H1 (cell line): ENCODE measurements around the gene DLGAP3. TPM values are rescaled to one million over a fixed set of nuclear protein-coding genes. Genes with fewer than 3 reads are reported as not detected.

ENCODE experiments used
- CTCF ChIA-PET: fragments of 300-600 bp; sonication (Branson Sonifier 250); formaldehyde crosslinking; loops from one replicate; lab custom pipeline; 2021; ENCODE audit not compliant: partially characterized antibody; lab: Charles Lee
- POLR2A ChIA-PET: fragments of 300-600 bp; sonication (Branson Sonifier 250); formaldehyde crosslinking; loops from one replicate; lab custom pipeline; 2021; ENCODE audit warnings: inconsistent platforms; ENCODE audit not compliant: partially characterized antibody; lab: Charles Lee
- DNase-seq, 2 experiments: peaks; one replicate each; pipeline versions ENCODE4 v3.0.0 to v3.0.0-alpha.2; 2010 to 2022; ENCODE audit warnings: low spot score in 2 of 2, low read depth in 1 of 2, mixed read lengths in 1 of 2
- FAIRE-seq: peaks from 2 replicates; lab custom pipeline; 2011; peaks lifted over from hg19 to GRCh38; lab: Jason Lieb, UNC
- H2AFZ ChIP-seq: 2 replicates; pipeline ENCODE4 v1.8.1; 2012; ENCODE audit warnings: low read length, inconsistent platforms
- H2AK5ac ChIP-seq: 2 replicates; pipeline ENCODE4 v1.6.1; 2013; ENCODE audit warnings: low read depth, low read length
- H2BK120ac ChIP-seq: replicated peaks from 2 replicates; pipeline ENCODE3; 2013; ENCODE audit warnings: low read depth, low read length, inconsistent platforms
- H2BK12ac ChIP-seq: 2 replicates; pipeline ENCODE4 v1.6.1; 2013; ENCODE audit warnings: low read depth, low read length
- H2BK15ac ChIP-seq: 2 replicates; pipeline ENCODE4 v1.6.1; 2013; ENCODE audit warnings: low read length
- H2BK20ac ChIP-seq: 2 replicates; pipeline ENCODE4 v1.6.1; 2013; ENCODE audit warnings: low read length
- H2BK5ac ChIP-seq: 2 replicates; pipeline ENCODE4 v1.6.1; 2013; ENCODE audit warnings: low read depth, low read length
- H3K14ac ChIP-seq: 2 replicates; pipeline ENCODE4 v1.6.1; 2013; ENCODE audit warnings: inconsistent platforms; ENCODE audit not compliant: insufficient read length
- H3K18ac ChIP-seq: 2 replicates; pipeline ENCODE4 v1.6.1; 2013; ENCODE audit warnings: low read length; ENCODE audit errors: extremely low read depth
- H3K23ac ChIP-seq: 2 replicates; pipeline ENCODE4 v1.6.1; 2013; ENCODE audit warnings: inconsistent platforms; ENCODE audit not compliant: insufficient read length
- H3K23me2 ChIP-seq: 2 replicates; pipeline ENCODE4 v1.6.1; 2013; ENCODE audit warnings: low read depth, low read length
- H3K27ac ChIP-seq: 2 replicates; pipeline ENCODE4 v1.6.1; 2011; ENCODE audit warnings: low read depth, low read length, inconsistent platforms
- H3K27me3 ChIP-seq, 4 experiments: replicated peaks in 1 of 4; 1 replicate in 1 of 4; 2 replicates in 3 of 4; pipeline versions ENCODE4 v1.6.1 to v1.8.1; 2011 to 2013; ENCODE audit warnings: low read length in 3 of 4, mild to moderate bottlenecking in 3 of 4, inconsistent platforms in 2 of 4, mixed read lengths in 2 of 4, moderate library complexity in 1 of 4; ENCODE audit not compliant: control insufficient read depth in 3 of 4, insufficient read depth in 3 of 4; ENCODE audit errors: extremely low read depth in 1 of 4
- H3K36me3 ChIP-seq, 4 experiments: 2 replicates each; pipeline versions ENCODE4 v1.6.1 to v1.8.1; 2011 to 2013; ENCODE audit warnings: mild to moderate bottlenecking in 4 of 4, low read length in 3 of 4, moderate library complexity in 2 of 4, control low read depth in 1 of 4, inconsistent platforms in 1 of 4; ENCODE audit not compliant: insufficient read depth in 4 of 4, control insufficient read depth in 2 of 4
- H3K4ac ChIP-seq: replicated peaks from 2 replicates; pipeline ENCODE3; 2013; ENCODE audit warnings: low read length, low read depth, mixed read lengths, inconsistent platforms; ENCODE audit not compliant: insufficient read length
- H3K4me1 ChIP-seq, 4 experiments: replicated peaks in 1 of 4; 1 replicate in 1 of 4; 2 replicates in 3 of 4; pipeline versions ENCODE4 v1.6.1 to v1.8.1; 2011 to 2013; ENCODE audit warnings: low read length in 3 of 4, inconsistent platforms in 2 of 4, mixed read lengths in 1 of 4; ENCODE audit not compliant: insufficient read depth in 4 of 4, control insufficient read depth in 3 of 4
- H3K4me2 ChIP-seq, 2 experiments: 2 replicates each; pipeline versions ENCODE4 v1.6.1 to v1.8.1; 2011 to 2013; ENCODE audit warnings: low read depth in 2 of 2, low read length in 2 of 2, control low read depth in 1 of 2, inconsistent platforms in 1 of 2, mild to moderate bottlenecking in 1 of 2; ENCODE audit not compliant: insufficient read depth in 1 of 2
- H3K4me3 ChIP-seq, 4 experiments: fragments of 200-600, 300-600 bp in 1 of 4; sonication (generic), shearing (Covaris generic), sonication (Bioruptor Twin) in 1 of 4; 2 replicates each; pipeline versions ENCODE4 v1.5.1 to v1.8.1; 2011 to 2016; ENCODE audit warnings: low read length in 4 of 4, low read depth in 3 of 4, control low read depth in 2 of 4, inconsistent platforms in 2 of 4, mild to moderate bottlenecking in 2 of 4, mixed read lengths in 1 of 4, moderate library complexity in 1 of 4; ENCODE audit not compliant: insufficient read depth in 2 of 4; ENCODE audit errors: extremely low read depth in 1 of 4
- H3K56ac ChIP-seq: replicated peaks from 2 replicates; pipeline ENCODE3; 2013; ENCODE audit warnings: low read depth, mild to moderate bottlenecking, mixed read lengths, low read length, inconsistent platforms; ENCODE audit not compliant: insufficient read length
- H3K79me1 ChIP-seq: 2 replicates; pipeline ENCODE4 v1.6.1; 2013; ENCODE audit warnings: low read depth, low read length, control low read depth
- H3K79me2 ChIP-seq, 2 experiments: 2 replicates each; pipeline versions ENCODE4 v1.6.1 to v1.8.1; 2012 to 2013; ENCODE audit warnings: low read length in 2 of 2, mild to moderate bottlenecking in 2 of 2, inconsistent platforms in 1 of 2; ENCODE audit not compliant: insufficient read depth in 2 of 2, control insufficient read depth in 1 of 2
- H3K9ac ChIP-seq, 4 experiments: replicated peaks in 1 of 4; 1 replicate in 1 of 4; 2 replicates in 3 of 4; pipeline versions ENCODE4 v1.6.1 to v1.8.1; 2011 to 2013; ENCODE audit warnings: low read depth in 3 of 4, low read length in 3 of 4, control low read depth in 2 of 4, mild to moderate bottlenecking in 2 of 4, moderate library complexity in 2 of 4, inconsistent platforms in 1 of 4; ENCODE audit errors: extremely low read depth in 1 of 4
- H3K9me3 ChIP-seq, 2 experiments: 2 replicates each; pipeline versions ENCODE4 v1.6.1 to v1.8.1; 2012 to 2013; ENCODE audit warnings: mild to moderate bottlenecking in 2 of 2, moderate library complexity in 2 of 2, control low read depth in 1 of 2, inconsistent platforms in 1 of 2, low read depth in 1 of 2, low read length in 1 of 2, mixed read lengths in 1 of 2; ENCODE audit not compliant: insufficient read depth in 2 of 2
- H4K20me1 ChIP-seq, 2 experiments: replicated peaks in 1 of 2; 2 replicates each; pipeline versions ENCODE3 to v1.8.1; 2011 to 2013; ENCODE audit warnings: inconsistent platforms in 2 of 2, low read length in 2 of 2, mild to moderate bottlenecking in 1 of 2; ENCODE audit not compliant: insufficient read depth in 2 of 2, control insufficient read depth in 1 of 2
- H4K5ac ChIP-seq: 2 replicates; pipeline ENCODE4 v1.6.1; 2013; ENCODE audit warnings: low read length, low read depth, mixed read lengths, inconsistent platforms; ENCODE audit not compliant: insufficient read length
- H4K8ac ChIP-seq: 2 replicates; pipeline ENCODE4 v1.8.0; 2013; ENCODE audit warnings: mild to moderate bottlenecking, moderate library complexity, low read length, inconsistent platforms; ENCODE audit not compliant: insufficient read depth; ENCODE audit errors: extremely low read depth
- H4K91ac ChIP-seq: replicated peaks from 2 replicates; pipeline ENCODE3; 2013; ENCODE audit warnings: low read length, mixed read lengths, inconsistent platforms; ENCODE audit not compliant: insufficient read length
- BCL11A ChIP-seq, 2 experiments: IDR thresholded peaks; one replicate each; pipeline ENCODE4 v1.6.1; 2011; ENCODE audit warnings: low read depth in 2 of 2, low read length in 2 of 2, mild to moderate bottlenecking in 2 of 2
- BRCA1 ChIP-seq: IDR thresholded peaks from 2 replicates; pipeline ENCODE4 v1.6.1; 2012; ENCODE audit warnings: low read depth, low read length, improper control_type of control experiment
- GTF2F1 ChIP-seq: IDR thresholded peaks from 2 replicates; pipeline ENCODE4 v1.6.1; 2012; ENCODE audit warnings: low read depth, low read length, improper control_type of control experiment, borderline replicate concordance
- HDAC2 ChIP-seq, 2 experiments: fragments of 300-600 bp in 1 of 2; sonication (generic) in 1 of 2; IDR thresholded peaks; 2 replicates each; pipeline ENCODE4 v1.6.1; 2011 to 2012; ENCODE audit warnings: low read depth in 2 of 2, low read length in 2 of 2, mild to moderate bottlenecking in 2 of 2, moderate library complexity in 2 of 2, borderline replicate concordance in 1 of 2, inconsistent platforms in 1 of 2
- POLR2A ChIP-seq, 2 experiments: IDR thresholded peaks; 1 replicate in 1 of 2; 2 replicates in 1 of 2; pipeline ENCODE4 v1.6.1; 2011; ENCODE audit warnings: low read depth in 2 of 2, low read length in 2 of 2, mild to moderate bottlenecking in 2 of 2; ENCODE audit errors: control extremely low read depth in 1 of 2
- POLR2AphosphoS5 ChIP-seq: IDR thresholded peaks from 2 replicates; pipeline ENCODE4 v1.6.1; 2011; ENCODE audit warnings: low read depth, low read length
- SP1 ChIP-seq: IDR thresholded peaks from 2 replicates; pipeline ENCODE4 v1.6.1; 2011; ENCODE audit warnings: low read depth, low read length
- SRF ChIP-seq: IDR thresholded peaks from 2 replicates; pipeline ENCODE4 v1.6.1; 2011; ENCODE audit warnings: mild to moderate bottlenecking, low read depth, low read length, moderate library complexity
- WGBS, 2 experiments: shearing (Covaris generic) in 1 of 2; methylation state at CpG; one replicate each; pipeline versions ENCODE4 v1.1.6 to v1.1.7; 2013 to 2015; ENCODE audit warnings: low lambda C conversion rate in 2 of 2, mixed read lengths in 2 of 2, inconsistent platforms in 1 of 2, low coverage in 1 of 2, missing lambda C conversion rate in 1 of 2; ENCODE audit not compliant: insufficient replicate concordance in 2 of 2, insufficient coverage in 1 of 2, insufficient read length in 1 of 2; ENCODE audit errors: extremely low coverage in 1 of 2, missing lambda C conversion rate in 1 of 2; 5-methylcytosine and 5-hydroxymethylcytosine counted together
- polyA plus RNA-seq, 7 experiments: library from polyadenylated mRNA; depleted of rRNA in 3 of 7; stranded (reverse) in 5 of 7; unstranded in 2 of 7; fragments of >200 nt in 5 of 7; fragments of 200-250 nt in 2 of 7; gene quantifications; 1 replicate in 5 of 7; 2 replicates in 1 of 7; 4 replicates in 1 of 7; pipeline versions ENCODE4 v1.2.1 to v1.2.3, GENCODE V29; 2011 to 2013; ENCODE audit warnings: missing spikeins in 2 of 7, mixed read lengths in 2 of 7
- total RNA-seq: library from RNA; stranded (reverse); fragmentation: NEBNext Ultra II Directional; extraction: Animal tissue kit (Norgen Biotek cat#: 25700); gene quantifications from 2 replicates; pipeline ENCODE4 v1.2.1, GENCODE V29; 2021
- TF ChIP-seq, protein P1 (sequence below), 3 experiments: IDR thresholded peaks; 1 replicate in 2 of 3; 2 replicates in 1 of 3; pipeline versions ENCODE4 v1.5.1 to v1.6.1; 2011; ENCODE audit warnings: low read length in 3 of 3, mild to moderate bottlenecking in 3 of 3, inconsistent platforms in 2 of 3, low read depth in 1 of 3, moderate library complexity in 1 of 3; ENCODE audit not compliant: insufficient read depth in 1 of 3; ENCODE audit errors: control extremely low read depth in 1 of 3

DLGAP3 gene
- total and polyA plus RNA-seq, 2 of the 8 experiments (the other 6 are each of a cell fraction or from before 2014, with no cell fraction given), result 3.8 to 13.2 TPM

DNA sequence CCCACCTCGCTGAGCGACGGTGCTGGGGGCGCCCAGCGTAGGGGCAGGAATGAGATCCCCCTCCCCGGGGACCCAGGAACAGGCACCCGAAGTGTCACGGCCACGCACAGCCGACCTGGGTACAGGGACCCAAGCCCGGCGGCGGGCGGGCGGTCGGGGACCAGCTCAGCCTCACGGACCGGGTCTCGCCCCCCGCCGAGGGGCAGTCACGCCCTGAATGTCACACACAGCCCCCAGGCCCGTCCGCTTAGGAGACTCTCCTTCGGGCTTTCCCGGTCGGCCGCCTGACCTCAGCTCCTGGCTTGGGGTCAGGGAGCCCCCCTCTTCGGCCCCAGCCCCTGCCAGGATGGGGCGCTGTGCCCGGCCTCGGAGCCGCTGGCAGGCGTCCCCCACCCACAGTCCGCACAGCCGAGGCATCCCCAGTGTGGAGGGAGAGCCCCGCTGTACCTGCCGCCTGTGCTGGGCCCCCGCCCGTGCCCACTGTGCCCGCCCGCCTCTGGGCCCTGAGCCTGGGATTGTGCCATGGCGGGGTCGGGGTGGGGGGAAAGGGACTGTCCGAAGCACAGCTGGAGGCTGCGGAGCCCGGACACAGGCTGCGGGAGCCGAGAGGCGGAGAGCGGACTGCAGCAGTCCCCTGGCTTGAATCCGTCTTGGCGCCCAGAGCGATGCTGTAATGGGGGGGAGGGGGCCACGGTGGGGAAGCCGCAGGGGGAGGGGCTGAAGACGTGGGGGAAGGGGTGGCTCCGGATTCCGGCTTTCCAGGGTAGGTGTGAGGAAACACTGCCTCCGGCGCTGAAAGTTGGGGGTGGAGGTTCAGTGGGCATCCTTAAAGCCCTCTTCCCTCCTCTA lies 627 bp upstream of the DLGAP3 start:
- no peak overlapping the region for H4K91ac ChIP-seq
- no peak overlapping the region for H2AFZ ChIP-seq
- H3K9ac ChIP-seq, result no peak overlapping the region; a peak in 1 of 7 replicates
- no peak overlapping the region for H4K5ac ChIP-seq
- no peaks in the 10 kb centered on the region for H3K79me1 ChIP-seq
- peaks cover 0 to 22% (median 20%) of the 10 kb centered on the region in 4 experiments; a peak in 6 of 7 replicates for H3K27me3 ChIP-seq
- H3K23ac ChIP-seq, result no peak overlapping the region
- H3K18ac ChIP-seq, result peak overlapping the region; percentile 60
- peak overlapping the region; percentile 59 to 88 for H3K4me2 ChIP-seq
- no peaks in the 10 kb centered on the region for H3K36me3 ChIP-seq
- no peak overlapping the region for H2BK120ac ChIP-seq
- peaks cover 12% of the 10 kb centered on the region for H3K23me2 ChIP-seq
- peak overlapping the region; percentile 58 for H4K8ac ChIP-seq
- CTCF ChIA-PET, result interaction anchor here (0.8 to 2.4 kb wide), 9 partner anchors 11 to 141 kb away, joined by 3 to 8 read pairs (median 3); partner anchors contain the start of gene SMIM12
- H3K9me3 ChIP-seq, result no peaks in the 10 kb centered on the region
- peaks cover 0 to 8% of the 10 kb centered on the region in 2 experiments for H4K20me1 ChIP-seq
- POLR2A ChIA-PET, result interaction anchor here (0.7 to 3.0 kb wide), 7 partner anchors 11 to 250 kb away, joined by 3 to 12 read pairs (median 3); partner anchors contain the start of gene ZMYM6
- no peak overlapping the region for H3K56ac ChIP-seq
- H3K79me2 ChIP-seq, result no peaks in the 10 kb centered on the region
- H2BK20ac ChIP-seq, result no peak overlapping the region
- no peak overlapping the region for H3K14ac ChIP-seq
- peak overlapping the region; percentile 68; the same call in 1 of the 2 replicates for H2BK12ac ChIP-seq
- H2AK5ac ChIP-seq, result no peak overlapping the region
- no peak overlapping the region for H3K4ac ChIP-seq
- H3K27ac ChIP-seq, result no peak overlapping the region
- H2BK15ac ChIP-seq, result no peak overlapping the region
- H3K4me1 ChIP-seq, result peaks cover 8 to 9% (median 9%) of the 10 kb centered on the region in 4 experiments
- H2BK5ac ChIP-seq, result no peak overlapping the region; the same call in 1 of the 2 replicates
- DNase-seq (peak; percentile 25 to 81), FAIRE-seq (no peak)
- WGBS, 2 experiments, result 1% methylated on average over 23 of the region's 61 CpGs; no CpG with 5 or more reads in 1 of the 2 experiments
- peak overlapping the region; percentile 57 to 80 (median 61) for H3K4me3 ChIP-seq
- TF ChIP-seq, protein P1, sequence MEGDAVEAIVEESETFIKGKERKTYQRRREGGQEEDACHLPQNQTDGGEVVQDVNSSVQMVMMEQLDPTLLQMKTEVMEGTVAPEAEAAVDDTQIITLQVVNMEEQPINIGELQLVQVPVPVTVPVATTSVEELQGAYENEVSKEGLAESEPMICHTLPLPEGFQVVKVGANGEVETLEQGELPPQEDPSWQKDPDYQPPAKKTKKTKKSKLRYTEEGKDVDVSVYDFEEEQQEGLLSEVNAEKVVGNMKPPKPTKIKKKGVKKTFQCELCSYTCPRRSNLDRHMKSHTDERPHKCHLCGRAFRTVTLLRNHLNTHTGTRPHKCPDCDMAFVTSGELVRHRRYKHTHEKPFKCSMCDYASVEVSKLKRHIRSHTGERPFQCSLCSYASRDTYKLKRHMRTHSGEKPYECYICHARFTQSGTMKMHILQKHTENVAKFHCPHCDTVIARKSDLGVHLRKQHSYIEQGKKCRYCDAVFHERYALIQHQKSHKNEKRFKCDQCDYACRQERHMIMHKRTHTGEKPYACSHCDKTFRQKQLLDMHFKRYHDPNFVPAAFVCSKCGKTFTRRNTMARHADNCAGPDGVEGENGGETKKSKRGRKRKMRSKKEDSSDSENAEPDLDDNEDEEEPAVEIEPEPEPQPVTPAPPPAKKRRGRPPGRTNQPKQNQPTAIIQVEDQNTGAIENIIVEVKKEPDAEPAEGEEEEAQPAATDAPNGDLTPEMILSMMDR (IDR thresholded peaks at IDR 0.05; ENCODE audit: control extremely low read depth in 1 of 3, insufficient read depth in 1 of 3, low read depth in 1 of 3, low read length in 3 of 3), result peak in 2 of 3 experiments; percentile 5 to 16; a peak in 2 of 4 replicates
- TF ChIP-seq BCL11A (IDR thresholded peaks at IDR 0.05; ENCODE audit: low read depth in 2 of 2, low read length in 2 of 2), result no peak
- no peak for TF ChIP-seq SRF
- no peak for TF ChIP-seq POLR2A (IDR thresholded peaks at IDR 0.05; ENCODE audit: control extremely low read depth in 1 of 2, low read depth in 2 of 2, low read length in 2 of 2)
- TF ChIP-seq SP1, result no peak
- TF ChIP-seq BRCA1, result no peak
- 0 out of 4 replicates have a peak, but pooled peaks have one; percentile 4 to 69 for TF ChIP-seq HDAC2 (IDR thresholded peaks at IDR 0.05; ENCODE audit: borderline replicate concordance in 1 of 2, low read depth in 2 of 2, low read length in 2 of 2)
- TF ChIP-seq POLR2AphosphoS5, result no peak
- TF ChIP-seq GTF2F1, result no peak
